IPS DF 4.7 (cell line): Measurements from ENCODE around the gene HYAL1.

Experiments used
- DNase-seq: peaks from one replicate; pipeline ENCODE4 v3.0.0-alpha.2; 2013; ENCODE audit warnings: low spot score; ENCODE audit errors: extremely low read depth

Gene HYAL1

GRCh38 chr3:50334339-50335075 is 31.1 kb upstream of the HYAL1 start:
- no peak for DNase-seq

- DNase-seq, result no peak
Observed at GRCh38 chr3:50333744-50334328, 30.5 kb upstream of the HYAL1 start.

- no peak for DNase-seq
Observed at GRCh38 chr3:50331364-50331907, 28.1 kb upstream of the HYAL1 start.

GRCh38 chr3:50330330-50330729 is 27.0 kb upstream of the HYAL1 start:
- DNase-seq, result no peak

- no peak for DNase-seq
Observed at GRCh38 chr3:50327943-50328691, 24.7 kb upstream of the HYAL1 start, which contains the start of gene TUSC2. Gene TUSC2 (minus strand): TSS chr3:50328223. CDS start chr3:50328099, 124 bp downstream.

- DNase-seq, result no peak
Observed at GRCh38 chr3:50327129-50327528, 23.8 kb upstream of the HYAL1 start.

GRCh38 chr3:50326182-50326541 is 22.8 kb upstream of the HYAL1 start:
- DNase-seq, result no peak

- no peak for DNase-seq
Observed at GRCh38 chr3:50325497-50326181, 22.3 kb upstream of the HYAL1 start.

GRCh38 chr3:50325113-50325480 is 21.7 kb upstream of the HYAL1 start:
- DNase-seq, result no peak

- DNase-seq, result no peak
Observed at GRCh38 chr3:50324351-50325112, 21.2 kb upstream of the HYAL1 start.

- no peak for DNase-seq
Observed at GRCh38 chr3:50323614-50324199, 20.3 kb upstream of the HYAL1 start.

GRCh38 chr3:50323092-50323600 is 19.8 kb upstream of the HYAL1 start:
- DNase-seq, result no peak

- no peak for DNase-seq
Observed at GRCh38 chr3:50322386-50323091, 19.2 kb upstream of the HYAL1 start, which contains the start of gene HYAL2. Gene HYAL2 (minus strand): TSS chr3:50322745. CDS start chr3:50320489, 2,256 bp downstream.

- no peak for DNase-seq
Observed at GRCh38 chr3:50322115-50322385, 18.7 kb upstream of the HYAL1 start.

- no peak for DNase-seq
Observed at GRCh38 chr3:50321336-50322114, 18.2 kb upstream of the HYAL1 start.

- no peak for DNase-seq
Observed at GRCh38 chr3:50320853-50321335, 17.5 kb upstream of the HYAL1 start.

GRCh38 chr3:50319894-50320625 is 16.7 kb upstream of the HYAL1 start:
- no peak for DNase-seq
